OCI-LY7 (cell line): Measurements from ENCODE around the gene VWA8. TPM values are rescaled to one million over a fixed set of nuclear protein-coding genes. Genes with fewer than 3 reads are reported as not detected.
A peak's percentile ranks its signal among the peaks of the same experiment; 100 is the strongest.

ENCODE experiments used
- BruUV-seq: library from RNA; stranded (reverse); fragments of 400-500 nt; replicated peaks from 2 replicates; lab custom pipeline; 2021; lab: Mats Ljungman, UMichigan
- CTCF ChIA-PET: fragments of 300-600 bp; sonication (Branson Sonifier 250); formaldehyde crosslinking; loops from one replicate; lab custom pipeline; 2022; ENCODE audit warnings: antibody characterized with exemption; ENCODE audit not compliant: unreplicated experiment; lab: Charles Lee
- POLR2A ChIA-PET: fragments of 300-600 bp; sonication (Branson Sonifier 250); formaldehyde crosslinking; loops from one replicate; lab custom pipeline; 2022; ENCODE audit warnings: antibody characterized with exemption; lab: Charles Lee
- DNase-seq: peaks from one replicate; pipeline ENCODE4 v3.0.0-alpha.2; 2015; ENCODE audit warnings: low spot score
- H2AFZ ChIP-seq: fragments of 200-600 bp; sonication (generic), shearing (Covaris generic); 2 replicates; pipeline ENCODE4 v1.6.1; 2014; ENCODE audit warnings: mild to moderate bottlenecking, antibody characterized with exemption, low read length, moderate library complexity
- H3K27ac ChIP-seq: fragments of 200-600 bp; sonication (generic); 2 replicates; pipeline ENCODE4 v1.5.1; 2014; ENCODE audit warnings: mixed run types, low read depth, mild to moderate bottlenecking, moderate library complexity, low read length, inconsistent platforms; ENCODE audit not compliant: poor library complexity, severe bottlenecking
- H3K36me3 ChIP-seq: fragments of 200-600 bp; sonication (generic); 2 replicates; pipeline ENCODE4 v1.6.1; 2014; ENCODE audit warnings: mild to moderate bottlenecking, antibody characterized with exemption, low read length, moderate library complexity, mixed read lengths; ENCODE audit not compliant: insufficient read depth
- H3K4me1 ChIP-seq: fragments of 200-600 bp; sonication (generic); 2 replicates; pipeline ENCODE4 v1.5.1; 2014; ENCODE audit warnings: mild to moderate bottlenecking, low read length; ENCODE audit not compliant: insufficient read depth, poor library complexity, severe bottlenecking
- H3K4me2 ChIP-seq: fragments of 200-600 bp; sonication (generic); 2 replicates; pipeline ENCODE4 v1.6.1; 2014; ENCODE audit warnings: mild to moderate bottlenecking, low read length
- H3K4me3 ChIP-seq: fragments of 200-600 bp; sonication (generic); 2 replicates; pipeline ENCODE4 v1.5.1; 2014; ENCODE audit warnings: mild to moderate bottlenecking, low read depth, low read length; ENCODE audit not compliant: poor library complexity, severe bottlenecking
- H3K79me2 ChIP-seq: fragments of 200-600 bp; sonication (generic); 2 replicates; pipeline ENCODE4 v1.6.1; 2016; ENCODE audit warnings: low read depth, mild to moderate bottlenecking, low read length, moderate library complexity, mixed read lengths; ENCODE audit not compliant: insufficient read depth
- H3K9me2 ChIP-seq: fragments of 200-600 bp; sonication (generic); 2 replicates; pipeline ENCODE4 v1.6.1; 2016; ENCODE audit warnings: mild to moderate bottlenecking, low read length, mixed read lengths; ENCODE audit not compliant: insufficient read depth
- H3K9me3 ChIP-seq: fragments of 200-600 bp; sonication (generic); 2 replicates; pipeline ENCODE4 v1.6.1; 2014; ENCODE audit warnings: mild to moderate bottlenecking, mixed run types, low read length, mixed read lengths
- H4K20me1 ChIP-seq: fragments of 200-600 bp; sonication (generic); 2 replicates; pipeline ENCODE4 v1.6.1; 2014; ENCODE audit warnings: mild to moderate bottlenecking, antibody characterized with exemption, low read length, moderate library complexity, mixed read lengths; ENCODE audit not compliant: insufficient read depth
- EZH2phosphoT487 ChIP-seq: fragments of 200-600 bp; sonication (generic); IDR thresholded peaks from 2 replicates; pipeline ENCODE4 v1.6.1; 2018; ENCODE audit warnings: low read depth, borderline replicate concordance, mild to moderate bottlenecking, mixed run types, antibody characterized with exemption, low read length, moderate library complexity, mixed read lengths
- intact Hi-C: fragments of 100-400 bp; cut with micrococcal nuclease; formaldehyde crosslinking; loops from one replicate; pipeline ENCODE4 v1.10.0; 2022; ENCODE audit not compliant: unreplicated experiment
- total RNA-seq, 2 experiments: library from RNA; depleted of rRNA in 1 of 2; stranded (reverse); fragments of >200 nt in 1 of 2; shearing (Covaris generic) in 1 of 2; gene quantifications; 2 replicates each; pipeline ENCODE4 v1.2.3, GENCODE V29; 2014 to 2022
- TF ChIP-seq, protein P1 (sequence below): fragments of 200-600 bp; sonication (generic); conservative IDR thresholded peaks from 2 replicates; pipeline ENCODE4 v1.5.1; 2014; ENCODE audit warnings: mild to moderate bottlenecking, antibody characterized with exemption, low read length, moderate library complexity, mixed read lengths

Gene VWA8
- total RNA-seq, 2 experiments from 2014 or later, result 26.4 to 31.5 TPM

GRCh38 chr13:41756198-41756880, 204.6 kb downstream of the VWA8 start:
- no peak overlapping the region for H2AFZ ChIP-seq
- no peak overlapping the region for H3K27ac ChIP-seq
- 0 out of 2 replicates have a peak, but pooled peaks cover 5% of the 10 kb centered on the region for H3K9me3 ChIP-seq
- no peak overlapping the region for H3K4me3 ChIP-seq
- H3K79me2 ChIP-seq, result no peaks in the 10 kb centered on the region
- no peaks in the 10 kb centered on the region for H4K20me1 ChIP-seq
- intact Hi-C loops, result no loop called here
- POLR2A ChIA-PET, result interaction anchor here (0.6 kb wide), 1 partner anchor 73 kb away, joined by 3 read pairs; no protein-coding TSS in a partner anchor
- H3K36me3 ChIP-seq, result peaks cover 34% of the 10 kb centered on the region
- no peaks in the 10 kb centered on the region for H3K4me1 ChIP-seq
- no TSS peak for BruUV-seq
- CTCF ChIA-PET, result no interaction called here
- H3K9me2 ChIP-seq, result no peaks in the 10 kb centered on the region
- peak; percentile 6 for DNase-seq
- no peak for TF ChIP-seq EZH2phosphoT487
- TF ChIP-seq, protein P1, sequence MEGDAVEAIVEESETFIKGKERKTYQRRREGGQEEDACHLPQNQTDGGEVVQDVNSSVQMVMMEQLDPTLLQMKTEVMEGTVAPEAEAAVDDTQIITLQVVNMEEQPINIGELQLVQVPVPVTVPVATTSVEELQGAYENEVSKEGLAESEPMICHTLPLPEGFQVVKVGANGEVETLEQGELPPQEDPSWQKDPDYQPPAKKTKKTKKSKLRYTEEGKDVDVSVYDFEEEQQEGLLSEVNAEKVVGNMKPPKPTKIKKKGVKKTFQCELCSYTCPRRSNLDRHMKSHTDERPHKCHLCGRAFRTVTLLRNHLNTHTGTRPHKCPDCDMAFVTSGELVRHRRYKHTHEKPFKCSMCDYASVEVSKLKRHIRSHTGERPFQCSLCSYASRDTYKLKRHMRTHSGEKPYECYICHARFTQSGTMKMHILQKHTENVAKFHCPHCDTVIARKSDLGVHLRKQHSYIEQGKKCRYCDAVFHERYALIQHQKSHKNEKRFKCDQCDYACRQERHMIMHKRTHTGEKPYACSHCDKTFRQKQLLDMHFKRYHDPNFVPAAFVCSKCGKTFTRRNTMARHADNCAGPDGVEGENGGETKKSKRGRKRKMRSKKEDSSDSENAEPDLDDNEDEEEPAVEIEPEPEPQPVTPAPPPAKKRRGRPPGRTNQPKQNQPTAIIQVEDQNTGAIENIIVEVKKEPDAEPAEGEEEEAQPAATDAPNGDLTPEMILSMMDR, result no peak
- no peak overlapping the region for H3K4me2 ChIP-seq

DNA sequence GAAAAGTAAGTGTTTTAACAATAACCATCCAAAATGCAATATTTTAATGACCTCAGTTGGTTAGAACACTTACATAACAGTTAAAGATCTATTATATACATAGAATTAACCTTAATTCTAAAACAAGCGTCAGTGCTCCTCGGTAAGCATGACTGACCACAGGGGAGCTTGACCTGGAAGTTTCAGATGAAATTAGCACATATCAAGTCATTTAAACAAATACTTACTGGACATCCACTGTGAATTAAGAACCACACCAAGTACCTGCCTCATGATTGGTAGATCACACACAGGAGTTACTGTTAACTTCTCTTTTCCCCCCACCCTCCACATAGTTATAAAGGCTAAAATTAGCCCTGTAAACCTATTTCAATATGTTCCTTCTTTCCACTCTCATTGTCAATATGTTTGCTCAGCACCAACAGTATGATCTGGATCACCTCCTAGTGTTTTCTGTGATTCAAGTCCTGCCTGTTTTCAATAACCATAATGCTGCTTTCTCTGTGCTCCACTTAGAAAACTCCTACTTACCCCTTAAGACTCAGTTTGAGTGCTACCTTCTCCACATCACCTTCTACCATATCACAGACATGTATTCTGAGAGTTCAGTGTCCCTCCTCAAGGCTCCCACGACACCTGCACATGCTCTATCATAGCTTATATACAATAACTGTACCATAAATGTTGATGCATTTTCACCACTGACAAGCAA, 209.0 kb downstream of the VWA8 start:
- no peak for DNase-seq
- H3K9me2 ChIP-seq, result no peaks in the 10 kb centered on the region
- ChIA-PET POLR2A (interaction anchor here (1.4 kb wide), 1 partner anchor 119 kb away, joined by 4 read pairs; no protein-coding TSS in a partner anchor), CTCF (no interaction called here)
- H3K27ac ChIP-seq, result no peak overlapping the region
- H2AFZ ChIP-seq, result no peak overlapping the region
- peaks cover 18% of the 10 kb centered on the region; the same call in 1 of the 2 replicates for H3K36me3 ChIP-seq
- H3K4me3 ChIP-seq, result no peak overlapping the region
- TF ChIP-seq EZH2phosphoT487, result no peak
- TF ChIP-seq, protein P1, result no peak
- no peak overlapping the region for H3K4me2 ChIP-seq
- intact Hi-C loops, result no loop called here
- no peaks in the 10 kb centered on the region for H3K79me2 ChIP-seq
- no TSS peak for BruUV-seq
- H3K9me3 ChIP-seq, result 0 out of 2 replicates have a peak, but pooled peaks cover 5% of the 10 kb centered on the region
- H3K4me1 ChIP-seq, result no peaks in the 10 kb centered on the region
- H4K20me1 ChIP-seq, result no peaks in the 10 kb centered on the region
